ENCODE measurements around the gene EIF4ENIF1. TPM values are rescaled to one million over a fixed set of nuclear protein-coding genes. Genes with fewer than 3 reads are reported as not detected.

EIF4ENIF1 gene
- total and polyA plus RNA-seq, 2 donors (not counting 3 experiments of a cell fraction or from before 2014, with no cell fraction given), result 22.8 to 38.7 TPM

- Histone ChIP-seq H3K9me1 (replicated peaks; ENCODE audit: control insufficient read depth, extremely low read depth, insufficient read depth, low read length) (no peaks in the 10 kb centered on the region), H3K9ac (replicated peaks; ENCODE audit: extremely low read depth, insufficient read depth, low read length) (no peak overlapping the region), H3K36me3 (ENCODE audit: control insufficient read depth in 2 of 2, extremely low read depth in 1 of 2, insufficient read depth in 2 of 2, low read length in 2 of 2) (peaks cover 27 to 38% of the 10 kb centered on the region in 2 experiments), H3K4me3 (replicated peaks in 1 of 3; ENCODE audit: insufficient read depth in 1 of 3, low read depth in 1 of 3, low read length in 3 of 3) (no peak overlapping the region), H3K4me2 (ENCODE audit: insufficient read depth, low read length) (no peak overlapping the region), H3K27me3 (ENCODE audit: control insufficient read depth in 2 of 2, insufficient read depth in 2 of 2, low read length in 2 of 2) (no peaks in the 10 kb centered on the region), H4K20me1 (replicated peaks; ENCODE audit: control insufficient read depth, extremely low read depth, insufficient read depth, low read length) (no peaks in the 10 kb centered on the region), H3K4me1 (ENCODE audit: control insufficient read depth, extremely low read depth, insufficient read depth, low read length) (peaks cover 4% of the 10 kb centered on the region), H3K79me2 (ENCODE audit: control insufficient read depth, insufficient read depth, low read length) (no peaks in the 10 kb centered on the region), H2AFZ (ENCODE audit: low read depth, low read length) (no peak overlapping the region), H3K9me3 (replicated peaks; ENCODE audit: control insufficient read depth, insufficient read depth, low read length) (no peaks in the 10 kb centered on the region), H3K27ac (ENCODE audit: insufficient read depth, low read depth, low read length) (no peak overlapping the region)
- POLR2A ChIA-PET, result no interaction called here
- CTCF ChIA-PET, result interaction anchor here (0.6 to 1.7 kb wide), 2 partner anchors 12 to 63 kb away, joined by 3 to 9 read pairs; no protein-coding TSS in a partner anchor
- intact Hi-C loops (cut with micrococcal nuclease), result no loop called here
- FAIRE-seq (no peak), DNase-seq (ENCODE audit: low read depth, low spot score) (no peak)
- TSS peak; percentile 50 for BruUV-seq (replicated peaks)
- TF ChIP-seq FOS (IDR thresholded peaks at IDR 0.05; ENCODE audit: borderline replicate concordance, insufficient read depth, low read length), result no peak
- TF ChIP-seq, protein P1, sequence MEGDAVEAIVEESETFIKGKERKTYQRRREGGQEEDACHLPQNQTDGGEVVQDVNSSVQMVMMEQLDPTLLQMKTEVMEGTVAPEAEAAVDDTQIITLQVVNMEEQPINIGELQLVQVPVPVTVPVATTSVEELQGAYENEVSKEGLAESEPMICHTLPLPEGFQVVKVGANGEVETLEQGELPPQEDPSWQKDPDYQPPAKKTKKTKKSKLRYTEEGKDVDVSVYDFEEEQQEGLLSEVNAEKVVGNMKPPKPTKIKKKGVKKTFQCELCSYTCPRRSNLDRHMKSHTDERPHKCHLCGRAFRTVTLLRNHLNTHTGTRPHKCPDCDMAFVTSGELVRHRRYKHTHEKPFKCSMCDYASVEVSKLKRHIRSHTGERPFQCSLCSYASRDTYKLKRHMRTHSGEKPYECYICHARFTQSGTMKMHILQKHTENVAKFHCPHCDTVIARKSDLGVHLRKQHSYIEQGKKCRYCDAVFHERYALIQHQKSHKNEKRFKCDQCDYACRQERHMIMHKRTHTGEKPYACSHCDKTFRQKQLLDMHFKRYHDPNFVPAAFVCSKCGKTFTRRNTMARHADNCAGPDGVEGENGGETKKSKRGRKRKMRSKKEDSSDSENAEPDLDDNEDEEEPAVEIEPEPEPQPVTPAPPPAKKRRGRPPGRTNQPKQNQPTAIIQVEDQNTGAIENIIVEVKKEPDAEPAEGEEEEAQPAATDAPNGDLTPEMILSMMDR (IDR thresholded peaks at IDR 0.05; ENCODE audit: extremely low read depth in 1 of 2, insufficient read depth in 1 of 2, low read depth in 1 of 2, low read length in 2 of 2), result no peak
- no peak for TF ChIP-seq MAX (IDR thresholded peaks at IDR 0.05; ENCODE audit: insufficient read depth, insufficient read length)
- TF ChIP-seq EZH2 (IDR thresholded peaks at IDR 0.05; ENCODE audit: borderline replicate concordance, low read depth, low read length, severe bottlenecking), result no peak
- TF ChIP-seq GATA2 (IDR thresholded peaks at IDR 0.05; ENCODE audit: insufficient read depth, insufficient read length, low read depth, low read length), result no peak
- no peak for TF ChIP-seq MYC (IDR thresholded peaks at IDR 0.05; ENCODE audit: low read depth, low read length)
- no peak for TF ChIP-seq POLR2AphosphoS5 (IDR thresholded peaks at IDR 0.05; ENCODE audit: insufficient read depth, low read depth, low read length)
- no peak for TF ChIP-seq POLR2A (IDR thresholded peaks at IDR 0.05; ENCODE audit: low read depth, low read length)
- TF ChIP-seq JUN (IDR thresholded peaks at IDR 0.05; ENCODE audit: borderline replicate concordance, insufficient read depth, insufficient read length, low read depth), result no peak
- dilution Hi-C loops (cut with MboI; ENCODE audit: extremely low pct_ligation_motif_present, low sequenced_read_pairs), result no loop called here
Observed at GRCh38 chr22:31439808-31440207, 49.8 kb downstream of the EIF4ENIF1 start.
